Measurements from ENCODE around the gene ZRANB1.

The ZRANB1 gene

GRCh38 chr10:124967255-124967654, 25.3 kb downstream of the ZRANB1 start:
- Mint-ChIP-seq H3K36me3 (ENCODE audit: low read depth) (peaks cover 34% of the 10 kb centered on the region), H3K27ac (peak overlapping the region; percentile 47), H3K4me1 (peaks cover 43% of the 10 kb centered on the region), H3K27me3 (ENCODE audit: low read depth, poor library complexity) (peaks cover 2% of the 10 kb centered on the region), H3K9me3 (no peaks in the 10 kb centered on the region), H3K4me3 (no peak overlapping the region)
- no peak for DNase-seq
- no peak for TF ChIP-seq CTCF (IDR thresholded peaks at IDR 0.05)

GRCh38 chr10:124971276-124971675, 29.4 kb downstream of the ZRANB1 start:
- Mint-ChIP-seq H3K9me3 (no peaks in the 10 kb centered on the region), H3K36me3 (ENCODE audit: low read depth) (peaks cover 60% of the 10 kb centered on the region), H3K27ac (peak overlapping the region; percentile 84), H3K4me1 (peaks cover 34% of the 10 kb centered on the region), H3K27me3 (ENCODE audit: low read depth, poor library complexity) (peaks cover 2% of the 10 kb centered on the region), H3K4me3 (no peak overlapping the region)
- DNase-seq = no peak
- no peak for TF ChIP-seq CTCF (IDR thresholded peaks at IDR 0.05)

- no peak overlapping the region for H3K4me3 Mint-ChIP-seq
- peak overlapping the region; percentile 83 for H3K27ac Mint-ChIP-seq
- peaks cover 2% of the 10 kb centered on the region for H3K27me3 Mint-ChIP-seq (ENCODE audit: low read depth, poor library complexity)
- TF ChIP-seq CTCF (IDR thresholded peaks at IDR 0.05) = no peak
- H3K9me3 Mint-ChIP-seq = no peaks in the 10 kb centered on the region
- peaks cover 39% of the 10 kb centered on the region for H3K4me1 Mint-ChIP-seq
- peaks cover 49% of the 10 kb centered on the region for H3K36me3 Mint-ChIP-seq (ENCODE audit: low read depth)
- DNase-seq = no peak
These were observed 30.7 kb downstream of the ZRANB1 start for GRCh38 chr10:124972637-124973036.

GRCh38 chr10:124974131-124974530, 32.2 kb downstream of the ZRANB1 start:
- Mint-ChIP-seq H3K4me1 (peaks cover 40% of the 10 kb centered on the region), H3K9me3 (no peaks in the 10 kb centered on the region), H3K27me3 (ENCODE audit: low read depth, poor library complexity) (no peaks in the 10 kb centered on the region), H3K36me3 (ENCODE audit: low read depth) (peaks cover 40% of the 10 kb centered on the region), H3K4me3 (no peak overlapping the region), H3K27ac (no peak overlapping the region)
- TF ChIP-seq CTCF (IDR thresholded peaks at IDR 0.05) = no peak
- DNase-seq = no peak

- no peak for TF ChIP-seq CTCF (IDR thresholded peaks at IDR 0.05)
- H3K36me3 Mint-ChIP-seq (ENCODE audit: low read depth) = peaks cover 41% of the 10 kb centered on the region
- H3K4me3 Mint-ChIP-seq = no peak overlapping the region
- H3K9me3 Mint-ChIP-seq = no peaks in the 10 kb centered on the region
- H3K4me1 Mint-ChIP-seq = peaks cover 20% of the 10 kb centered on the region
- no peaks in the 10 kb centered on the region for H3K27me3 Mint-ChIP-seq (ENCODE audit: low read depth, poor library complexity)
- DNase-seq = no peak
- H3K27ac Mint-ChIP-seq = peak overlapping the region; percentile 16
These were observed 34.1 kb downstream of the ZRANB1 start for GRCh38 chr10:124975977-124976514.

- H3K27ac Mint-ChIP-seq = no peak overlapping the region
- no peaks in the 10 kb centered on the region for H3K27me3 Mint-ChIP-seq (ENCODE audit: low read depth, poor library complexity)
- no peak overlapping the region for H3K4me3 Mint-ChIP-seq
- no peak for TF ChIP-seq CTCF (IDR thresholded peaks at IDR 0.05)
- H3K9me3 Mint-ChIP-seq = no peaks in the 10 kb centered on the region
- DNase-seq = no peak
- peaks cover 49% of the 10 kb centered on the region for H3K36me3 Mint-ChIP-seq (ENCODE audit: low read depth)
- peaks cover 14% of the 10 kb centered on the region for H3K4me1 Mint-ChIP-seq
These were observed 35.2 kb downstream of the ZRANB1 start for GRCh38 chr10:124977161-124977560.

Measured in nephron progenitor cell (in vitro differentiated cells).